ENCODE measurements around the gene ARHGDIA.
"Not testable (repeated sequence)": the region's sequence is repeated elsewhere in the genome, so short reads cannot be mapped to it uniquely, and the experiment has no call there.

Gene ARHGDIA

GRCh38 chr17:81842725-81843504 is 28.2 kb downstream of the ARHGDIA start:
- no peak for DNase-seq (ENCODE audit: low spot score)

- no peak for DNase-seq (ENCODE audit: low spot score)
Measured at GRCh38 chr17:81842378-81842724, 28.8 kb downstream of the ARHGDIA start.

GRCh38 chr17:81841866-81842265 is 29.3 kb downstream of the ARHGDIA start:
- no peak for DNase-seq (ENCODE audit: low spot score)

GRCh38 chr17:81840826-81841778 is 30.0 kb downstream of the ARHGDIA start:
- DNase-seq (ENCODE audit: low spot score) = no peak

GRCh38 chr17:81840059-81840458 is 31.1 kb downstream of the ARHGDIA start:
- DNase-seq (ENCODE audit: low spot score) = not testable (repeated sequence)

- DNase-seq (ENCODE audit: low spot score) = no peak
Measured at GRCh38 chr17:81839301-81839700, 31.8 kb downstream of the ARHGDIA start.

- DNase-seq (ENCODE audit: low spot score) = no peak
Measured at GRCh38 chr17:81838753-81839255, 32.3 kb downstream of the ARHGDIA start.

- DNase-seq (ENCODE audit: low spot score) = no peak
Measured at GRCh38 chr17:81837641-81838040, 33.5 kb downstream of the ARHGDIA start.

- DNase-seq (ENCODE audit: low spot score) = no peak
Measured at GRCh38 chr17:81834831-81835267, 36.3 kb downstream of the ARHGDIA start, which contains the start of gene PPP1R27. Gene PPP1R27 (minus strand): TSS chr17:81835050. CDS start chr17:81834953, 97 bp downstream.

- DNase-seq (ENCODE audit: low spot score) = no peak
Measured at GRCh38 chr17:81833921-81834830, 37.0 kb downstream of the ARHGDIA start.

- DNase-seq (ENCODE audit: low spot score) = peak; percentile 88
Measured at GRCh38 chr17:81833160-81833920, 37.8 kb downstream of the ARHGDIA start, which contains the start of gene MCRIP1. Gene MCRIP1 (minus strand): TSS chr17:81833291. CDS start chr17:81824506, 8,785 bp downstream.

GRCh38 chr17:81832608-81833159 is 38.5 kb downstream of the ARHGDIA start:
- DNase-seq (ENCODE audit: low spot score) = no peak

GRCh38 chr17:81831957-81832607 is 39.1 kb downstream of the ARHGDIA start:
- no peak for DNase-seq (ENCODE audit: low spot score)

- DNase-seq (ENCODE audit: low spot score) = no peak
Measured at GRCh38 chr17:81831563-81831956, 39.6 kb downstream of the ARHGDIA start.

- no peak for DNase-seq (ENCODE audit: low spot score)
Measured at GRCh38 chr17:81829858-81830257, 41.3 kb downstream of the ARHGDIA start.

- DNase-seq (ENCODE audit: low spot score) = no peak
Measured at GRCh38 chr17:81828656-81829055, 42.5 kb downstream of the ARHGDIA start.

- no peak for DNase-seq (ENCODE audit: low spot score)
Measured at GRCh38 chr17:81825841-81826466, 45.2 kb downstream of the ARHGDIA start.

- DNase-seq (ENCODE audit: low spot score) = no peak
Measured at GRCh38 chr17:81824595-81824994, 46.5 kb downstream of the ARHGDIA start.

- no peak for DNase-seq (ENCODE audit: low spot score)
Measured at GRCh38 chr17:81823820-81824550, 47.2 kb downstream of the ARHGDIA start.
